Activated naive CD8-positive, alpha-beta T cell (primary cell): ENCODE data around the gene HUS1B.
"Not testable (repeated sequence)": the region's sequence is repeated elsewhere in the genome, so short reads cannot be mapped to it uniquely, and the experiment has no call there.

Source experiments
- H3K27ac Mint-ChIP-seq: one replicate; pipeline ENCODE4 v1.8.0; 2021; ENCODE audit warnings: mixed read lengths
- H3K27me3 Mint-ChIP-seq: one replicate; pipeline ENCODE4 v1.8.0; 2021; ENCODE audit warnings: mixed read lengths
- H3K36me3 Mint-ChIP-seq: one replicate; pipeline ENCODE4 v1.8.0; 2021; ENCODE audit warnings: mixed read lengths
- H3K4me1 Mint-ChIP-seq: one replicate; pipeline ENCODE4 v1.8.0; 2021; ENCODE audit warnings: low read depth, mixed read lengths
- H3K4me3 Mint-ChIP-seq: one replicate; pipeline ENCODE4 v1.8.0; 2021; ENCODE audit warnings: mild to moderate bottlenecking, mixed read lengths
- H3K9me3 Mint-ChIP-seq: one replicate; pipeline ENCODE4 v1.8.0; 2021; ENCODE audit warnings: low read depth, mixed read lengths

HUS1B gene

GRCh38 chr6:656460-657252 lies at the start of gene HUS1B:
Gene HUS1B, minus strand, starts transcription at chr6:657100. Its CDS starts 156 bp downstream, at chr6:656944.
- Mint-ChIP-seq H3K27ac (peak within 1 kb of the TSS; percentile 2), H3K27me3 (no peaks in the 10 kb centered on the region), H3K4me1 (peaks cover 41% of the 10 kb centered on the region), H3K4me3 (no peak within 1 kb of the TSS), H3K36me3 (peaks cover 21% of the 10 kb centered on the region), H3K9me3 (peaks cover 3% of the 10 kb centered on the region)

GRCh38 chr6:706146-706545 lies 49.2 kb upstream of the HUS1B start:
- H3K27me3 Mint-ChIP-seq: peaks cover 10% of the 10 kb centered on the region
- no peaks in the 10 kb centered on the region for H3K9me3 Mint-ChIP-seq
- H3K27ac Mint-ChIP-seq: no peak overlapping the region
- H3K4me3 Mint-ChIP-seq: no peak overlapping the region
- H3K36me3 Mint-ChIP-seq: no peaks in the 10 kb centered on the region
- peaks cover 16% of the 10 kb centered on the region for H3K4me1 Mint-ChIP-seq

GRCh38 chr6:705047-705446 lies 48.1 kb upstream of the HUS1B start:
- H3K4me3 Mint-ChIP-seq: no peak overlapping the region
- H3K4me1 Mint-ChIP-seq: peaks cover 7% of the 10 kb centered on the region
- no peak overlapping the region for H3K27ac Mint-ChIP-seq
- peaks cover 10% of the 10 kb centered on the region for H3K27me3 Mint-ChIP-seq
- no peaks in the 10 kb centered on the region for H3K36me3 Mint-ChIP-seq
- H3K9me3 Mint-ChIP-seq: no peaks in the 10 kb centered on the region

- Mint-ChIP-seq H3K27ac (no peak overlapping the region), H3K4me3 (no peak overlapping the region), H3K4me1 (no peaks in the 10 kb centered on the region), H3K27me3 (peaks cover 10% of the 10 kb centered on the region), H3K9me3 (no peaks in the 10 kb centered on the region), H3K36me3 (no peaks in the 10 kb centered on the region)
Measured at GRCh38 chr6:704046-704445, 47.1 kb upstream of the HUS1B start.

GRCh38 chr6:703552-703951 lies 46.7 kb upstream of the HUS1B start:
- H3K4me1 Mint-ChIP-seq: no peaks in the 10 kb centered on the region
- H3K27ac Mint-ChIP-seq: no peak overlapping the region
- no peaks in the 10 kb centered on the region for H3K36me3 Mint-ChIP-seq
- H3K4me3 Mint-ChIP-seq: no peak overlapping the region
- no peaks in the 10 kb centered on the region for H3K9me3 Mint-ChIP-seq
- H3K27me3 Mint-ChIP-seq: peaks cover 10% of the 10 kb centered on the region

DNA sequence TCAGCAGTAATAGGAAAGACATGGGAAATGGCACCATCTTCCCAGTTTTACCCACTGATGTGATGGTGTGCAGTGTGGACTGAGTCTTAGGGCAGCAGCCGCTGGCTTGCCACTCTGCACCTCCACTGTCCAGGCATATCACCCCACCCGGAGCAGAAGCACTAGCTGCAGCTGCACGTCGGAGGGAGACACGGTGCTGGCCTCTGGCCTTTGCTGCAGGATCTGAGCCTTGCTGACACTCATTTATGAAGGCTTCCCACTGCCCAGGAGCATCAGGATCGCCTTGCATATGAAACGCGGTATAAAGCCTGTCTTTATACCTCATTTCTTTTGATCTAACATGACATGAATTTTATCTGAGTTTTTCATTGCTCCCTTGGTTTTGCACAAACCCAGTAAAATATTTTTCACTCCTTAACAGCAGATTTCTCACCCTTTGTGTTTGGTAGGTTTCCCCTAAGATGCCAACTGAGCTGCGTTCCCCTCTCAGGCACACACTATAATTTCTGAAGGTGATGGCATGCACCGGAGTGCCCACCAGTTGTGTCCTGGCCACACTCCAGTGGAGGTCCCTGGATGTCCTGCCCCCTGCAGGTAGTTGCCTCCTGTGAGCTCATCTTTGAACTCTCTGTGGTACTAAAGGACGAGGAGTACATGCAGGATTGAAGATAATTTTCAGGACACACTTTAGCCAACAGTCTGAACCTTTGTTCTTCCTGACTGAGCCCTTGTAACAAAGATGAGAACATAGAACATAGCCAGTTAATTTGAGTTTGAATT lies 45.0 kb upstream of the HUS1B start:
- peaks cover 3% of the 10 kb centered on the region for H3K27me3 Mint-ChIP-seq
- no peak overlapping the region for H3K27ac Mint-ChIP-seq
- H3K36me3 Mint-ChIP-seq: no peaks in the 10 kb centered on the region
- no peaks in the 10 kb centered on the region for H3K9me3 Mint-ChIP-seq
- no peaks in the 10 kb centered on the region for H3K4me1 Mint-ChIP-seq
- no peak overlapping the region for H3K4me3 Mint-ChIP-seq

GRCh38 chr6:701215-701614 lies 44.3 kb upstream of the HUS1B start:
- Mint-ChIP-seq H3K36me3 (no peaks in the 10 kb centered on the region), H3K27me3 (peaks cover 2% of the 10 kb centered on the region), H3K4me3 (no peak overlapping the region), H3K9me3 (no peaks in the 10 kb centered on the region), H3K27ac (no peak overlapping the region), H3K4me1 (no peaks in the 10 kb centered on the region)

DNA sequence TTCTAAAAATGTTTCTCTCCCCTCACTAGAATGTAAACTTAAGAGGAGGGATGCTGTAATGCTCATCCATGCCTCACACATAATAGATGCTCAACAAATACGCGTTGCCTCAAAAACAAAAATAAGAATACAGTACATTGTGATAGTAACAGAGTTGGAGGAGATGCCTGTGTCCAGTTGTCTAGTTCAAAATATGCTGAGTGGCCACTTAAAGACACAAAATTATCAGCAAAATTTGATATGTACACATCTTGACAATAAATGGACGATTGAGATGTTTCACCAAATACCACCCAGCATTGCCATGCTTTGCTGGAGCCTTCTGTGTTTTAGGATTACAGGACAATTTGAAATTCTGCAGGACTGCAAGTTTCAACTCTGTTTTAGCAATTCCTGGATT lies 43.6 kb upstream of the HUS1B start:
- H3K27ac Mint-ChIP-seq: no peak overlapping the region
- H3K36me3 Mint-ChIP-seq: no peaks in the 10 kb centered on the region
- no peaks in the 10 kb centered on the region for H3K9me3 Mint-ChIP-seq

DNA sequence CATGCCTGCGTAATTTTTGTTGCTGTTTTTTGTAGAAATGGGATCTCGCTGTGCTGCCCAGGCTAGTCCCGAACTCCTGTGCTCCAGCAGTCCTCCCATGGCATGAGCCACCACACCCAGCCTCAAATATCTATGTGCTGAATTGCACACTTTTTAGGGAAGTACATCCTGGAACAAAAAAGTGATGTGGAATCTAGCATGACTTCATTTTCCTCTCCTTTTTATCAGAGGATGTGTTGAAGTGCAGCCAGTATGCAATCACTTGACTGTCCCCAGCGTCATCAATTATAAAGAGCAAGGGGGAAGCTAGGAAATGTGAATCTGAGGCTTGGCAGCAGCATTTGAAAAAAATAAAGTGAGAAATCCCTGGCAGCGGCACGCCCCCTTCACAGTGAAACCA lies 42.4 kb upstream of the HUS1B start:
- Mint-ChIP-seq H3K27me3 (no peaks in the 10 kb centered on the region), H3K27ac (no peak overlapping the region), H3K4me1 (no peaks in the 10 kb centered on the region), H3K4me3 (no peak overlapping the region), H3K9me3 (no peaks in the 10 kb centered on the region), H3K36me3 (no peaks in the 10 kb centered on the region)

More for the DNA sequence above, 43.6 kb upstream of the HUS1B start:
- H3K4me3 Mint-ChIP-seq: no peak overlapping the region
- H3K4me1 Mint-ChIP-seq: no peaks in the 10 kb centered on the region
- H3K27me3 Mint-ChIP-seq: peaks cover 2% of the 10 kb centered on the region

DNA sequence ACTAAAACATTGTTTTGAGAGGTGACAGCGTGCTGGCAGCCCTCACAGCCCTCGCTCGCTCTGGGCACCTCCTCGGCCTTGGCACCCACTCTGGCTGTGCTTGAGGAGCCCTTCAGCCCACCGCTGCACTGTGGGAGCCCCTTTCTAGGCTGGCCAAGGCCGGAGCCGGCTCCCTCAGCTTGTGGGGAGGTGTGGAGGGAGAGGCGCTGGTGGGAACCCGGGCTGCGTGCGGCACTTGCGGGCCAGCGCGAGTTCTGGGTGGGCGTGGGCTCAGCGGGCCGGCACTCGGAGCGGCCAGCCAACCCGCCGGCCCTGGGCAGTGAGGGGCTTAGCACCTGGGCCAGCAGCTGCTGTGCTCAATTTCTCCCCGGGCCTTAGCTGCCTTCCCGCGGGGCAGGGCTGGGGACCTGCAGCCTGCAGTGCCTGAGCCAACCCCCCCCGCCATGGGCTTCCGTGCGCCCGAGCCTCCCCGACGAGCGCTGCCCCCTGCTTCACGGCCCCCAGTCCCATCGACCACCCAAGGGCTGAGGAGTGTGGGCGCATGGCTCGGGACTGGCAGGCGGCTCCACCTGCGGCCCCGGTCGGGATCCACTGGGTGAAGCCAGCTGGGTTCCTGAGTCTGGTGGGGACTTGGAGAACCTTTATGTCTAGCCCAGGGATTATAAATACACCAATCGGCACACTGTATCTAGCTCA lies 37.7 kb upstream of the HUS1B start:
- Mint-ChIP-seq H3K4me3 (peak overlapping the region; percentile 22), H3K4me1 (peaks cover 34% of the 10 kb centered on the region)
- not testable (repeated sequence) for H3K27me3 Mint-ChIP-seq, H3K36me3 Mint-ChIP-seq, H3K9me3 Mint-ChIP-seq, H3K27ac Mint-ChIP-seq

GRCh38 chr6:693723-694009 lies 36.8 kb upstream of the HUS1B start:
- no peaks in the 10 kb centered on the region for H3K9me3 Mint-ChIP-seq
- H3K36me3 Mint-ChIP-seq: peaks cover 9% of the 10 kb centered on the region

GRCh38 chr6:692858-693722 lies 36.2 kb upstream of the HUS1B start, which contains the start of gene EXOC2:
Gene EXOC2, minus strand, starts transcription at chr6:693139. Its CDS starts 55,321 bp downstream, at chr6:637818.
- no peaks in the 10 kb centered on the region for H3K9me3 Mint-ChIP-seq
- no peaks in the 10 kb centered on the region for H3K27me3 Mint-ChIP-seq
- H3K36me3 Mint-ChIP-seq: peaks cover 9% of the 10 kb centered on the region
- peaks cover 39% of the 10 kb centered on the region for H3K4me1 Mint-ChIP-seq
- H3K4me3 Mint-ChIP-seq: peak within 1 kb of the TSS; percentile 96
- peak within 1 kb of the TSS; percentile 89 for H3K27ac Mint-ChIP-seq

More at GRCh38 chr6:693723-694009, 36.8 kb upstream of the HUS1B start:
- Mint-ChIP-seq H3K4me1 (peaks cover 39% of the 10 kb centered on the region), H3K4me3 (peak overlapping the region; percentile 95), H3K27me3 (no peaks in the 10 kb centered on the region), H3K27ac (no peak overlapping the region)

DNA sequence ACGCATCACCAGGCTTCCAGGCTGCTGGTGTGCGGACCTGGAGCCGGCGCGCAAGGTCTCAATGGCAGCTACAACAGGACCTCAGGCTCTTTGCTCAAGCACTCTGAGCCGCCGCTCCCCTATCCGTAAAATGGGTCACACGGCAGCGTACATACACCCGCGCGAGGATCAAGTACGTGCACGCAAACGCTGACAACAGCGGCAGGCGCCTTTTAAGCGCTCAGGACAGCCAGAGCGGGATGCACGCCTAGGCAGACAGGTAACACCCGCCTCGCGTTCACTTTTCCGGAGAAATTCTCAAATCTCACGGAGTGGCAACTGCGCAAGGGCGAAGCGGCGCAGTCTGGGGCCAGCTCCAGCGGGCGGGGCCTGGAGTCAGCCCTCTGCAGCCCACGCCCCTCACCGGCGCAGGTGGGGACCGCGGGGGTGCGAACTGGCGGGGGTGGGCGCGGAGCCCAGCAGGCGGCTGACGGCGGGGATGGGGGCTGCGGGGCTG lies 35.5 kb upstream of the HUS1B start:
- Mint-ChIP-seq H3K9me3 (no peaks in the 10 kb centered on the region), H3K27ac (peak overlapping the region; percentile 89), H3K36me3 (peaks cover 9% of the 10 kb centered on the region), H3K27me3 (no peaks in the 10 kb centered on the region), H3K4me3 (peak overlapping the region; percentile 96), H3K4me1 (peaks cover 39% of the 10 kb centered on the region)

GRCh38 chr6:689223-689622 lies 32.3 kb upstream of the HUS1B start:
- no peaks in the 10 kb centered on the region for H3K27me3 Mint-ChIP-seq
- no peak overlapping the region for H3K4me3 Mint-ChIP-seq
- peaks cover 54% of the 10 kb centered on the region for H3K4me1 Mint-ChIP-seq
- no peaks in the 10 kb centered on the region for H3K9me3 Mint-ChIP-seq
- peaks cover 9% of the 10 kb centered on the region for H3K36me3 Mint-ChIP-seq
- no peak overlapping the region for H3K27ac Mint-ChIP-seq
